Natural killer cell (primary cell): Measurements from ENCODE around the gene RAB3IP. TPM values are rescaled to one million over a fixed set of nuclear protein-coding genes. Genes with fewer than 3 reads are reported as not detected.

ENCODE experiments used
- ATAC-seq, 3 donors: fragments of 150-1000 bp in 2 of 3; fragments of 200-7000 bp in 1 of 3; cut with Tn5 transposase; 1 replicate in 1 of 3; 2 replicates in 2 of 3; pipeline ENCODE4 v1.10.0; 2021; ENCODE audit warnings: mild to moderate bottlenecking in 2 of 3, moderate library complexity in 2 of 3
- DNase-seq, 2 donors: peaks; one replicate each; pipeline versions ENCODE4 v3.0.0 to v3.0.0-alpha.2; 2013 to 2021; ENCODE audit warnings: mixed read lengths in 1 of 2
- H3K27ac ChIP-seq: one replicate; pipeline ENCODE4 v1.5.1; 2013; ENCODE audit warnings: mild to moderate bottlenecking, low read length
- H3K27me3 ChIP-seq: one replicate; pipeline ENCODE4 v1.6.1; 2013; ENCODE audit warnings: low read length; ENCODE audit not compliant: control insufficient read depth, insufficient read depth
- H3K36me3 ChIP-seq: one replicate; pipeline ENCODE4 v1.6.1; 2013; ENCODE audit warnings: low read length; ENCODE audit not compliant: control insufficient read depth, insufficient read depth
- H3K4me1 ChIP-seq: one replicate; pipeline ENCODE4 v1.6.1; 2013; ENCODE audit warnings: low read length; ENCODE audit not compliant: control insufficient read depth, insufficient read depth
- H3K4me3 ChIP-seq: one replicate; pipeline ENCODE4 v1.5.1; 2013; ENCODE audit warnings: low read length
- H3K9me3 ChIP-seq: one replicate; pipeline ENCODE4 v1.6.1; 2013; ENCODE audit warnings: low read length; ENCODE audit not compliant: control insufficient read depth, insufficient read depth
- H3K27ac Mint-ChIP-seq, 2 donors: one replicate each; pipeline ENCODE4 v1.8.0; 2022; ENCODE audit warnings: mild to moderate bottlenecking in 2 of 2, mixed read lengths in 2 of 2, moderate library complexity in 1 of 2
- H3K27me3 Mint-ChIP-seq, 2 donors: one replicate each; pipeline ENCODE4 v1.8.0; 2022; ENCODE audit warnings: low read depth in 2 of 2, mixed read lengths in 2 of 2
- H3K36me3 Mint-ChIP-seq: one replicate; pipeline ENCODE4 v1.8.0; 2022; ENCODE audit warnings: mixed read lengths
- H3K4me1 Mint-ChIP-seq, 2 donors: one replicate each; pipeline ENCODE4 v1.8.0; 2022; ENCODE audit warnings: mixed read lengths in 2 of 2
- H3K4me3 Mint-ChIP-seq: one replicate; pipeline ENCODE4 v1.8.0; 2022; ENCODE audit warnings: mild to moderate bottlenecking, moderate library complexity, mixed read lengths
- H3K9me3 Mint-ChIP-seq, 2 donors: one replicate each; pipeline ENCODE4 v1.8.0; 2022; ENCODE audit warnings: mixed read lengths in 2 of 2
- CTCF ChIP-seq: fragments of 200-600 bp; IDR thresholded peaks from one replicate; pipeline ENCODE4 v1.8.0; 2022; ENCODE audit warnings: antibody characterized with exemption
- WGBS: methylation state at CpG from one replicate; pipeline ENCODE4 v1.1.7; 2013; ENCODE audit warnings: missing lambda C conversion rate; ENCODE audit not compliant: insufficient coverage; 5-methylcytosine and 5-hydroxymethylcytosine counted together
- intact Hi-C: fragments of 100-400 bp; cut with micrococcal nuclease; formaldehyde crosslinking; loops from one replicate; pipeline ENCODE4 v1.14.2; 2022
- total RNA-seq, 4 donors: library from RNA; stranded (reverse); fragments of 120-200 nt in 1 of 4; gene quantifications; one replicate each; pipeline versions ENCODE4 v1.2.3 to v1.2.4, GENCODE V29; 2013 to 2022

Gene RAB3IP
- total RNA-seq, 3 donors from 2014 or later (not counting 1 experiment from before 2014, with no cell fraction given): 6.7 to 8.7 (median 8.5) TPM

GRCh38 chr12:69868695-69869094, 130.0 kb downstream of the RAB3IP start:
- H3K27me3 Mint-ChIP-seq: peaks cover 16 to 51% of the 10 kb centered on the region in 2 donors
- intact Hi-C loops: no loop called here
- H3K27ac Mint-ChIP-seq: no peak overlapping the region
- H3K27ac ChIP-seq: no peak overlapping the region
- no peaks in the 10 kb centered on the region for H3K36me3 Mint-ChIP-seq
- no peaks in the 10 kb centered on the region for H3K9me3 Mint-ChIP-seq
- no peak overlapping the region for H3K4me3 Mint-ChIP-seq
- no peaks in the 10 kb centered on the region for H3K4me1 Mint-ChIP-seq
- 95% methylated on average over 8 of the region's 9 CpGs for WGBS
- DNase-seq (no peak), ATAC-seq (peak in 1 of 3 donors; percentile 11)
- no peaks in the 10 kb centered on the region for H3K9me3 ChIP-seq
- no peaks in the 10 kb centered on the region for H3K36me3 ChIP-seq
- H3K4me1 ChIP-seq: no peaks in the 10 kb centered on the region
- H3K27me3 ChIP-seq: no peaks in the 10 kb centered on the region
- no peak for TF ChIP-seq CTCF
- H3K4me3 ChIP-seq: no peak overlapping the region

GRCh38 chr12:69872804-69873203, 134.1 kb downstream of the RAB3IP start:
- no peaks in the 10 kb centered on the region for H3K9me3 ChIP-seq
- no peak for ATAC-seq
- no peak for TF ChIP-seq CTCF
- no peaks in the 10 kb centered on the region for H3K4me1 ChIP-seq
- H3K4me1 Mint-ChIP-seq: no peaks in the 10 kb centered on the region
- intact Hi-C loops: no loop called here
- H3K27ac ChIP-seq: no peak overlapping the region
- H3K36me3 Mint-ChIP-seq: no peaks in the 10 kb centered on the region
- WGBS: 20% methylated on average over 1 of the region's 3 CpGs
- H3K4me3 Mint-ChIP-seq: no peak overlapping the region
- no peak for DNase-seq
- H3K9me3 Mint-ChIP-seq: no peaks in the 10 kb centered on the region
- no peaks in the 10 kb centered on the region for H3K27me3 ChIP-seq
- H3K27ac Mint-ChIP-seq: no peak overlapping the region
- peaks cover 17 to 37% of the 10 kb centered on the region in 2 donors for H3K27me3 Mint-ChIP-seq
- H3K4me3 ChIP-seq: no peak overlapping the region
- H3K36me3 ChIP-seq: no peaks in the 10 kb centered on the region

Other genes starting within 250 kb of the RAB3IP start
- 100 to 1,000 TPM; 154 to 171 (median 171) TPM for gene CCT2, start 153.4 kb upstream of the RAB3IP start, total RNA-seq
- not detected for gene LRRC10, start 128.0 kb upstream of the RAB3IP start, total RNA-seq
- not detected for gene BEST3, start 39.6 kb upstream of the RAB3IP start, total RNA-seq
- gene MYRFL, start 86.4 kb downstream of the RAB3IP start, total RNA-seq: not detected